MV-4-11 (cell line): ENCODE data around the gene CD22.

Experiments
- DNase-seq: peaks from one replicate; lab custom pipeline; 2025; lab: John Stamatoyannopoulos, UW

CD22 gene

DNA sequence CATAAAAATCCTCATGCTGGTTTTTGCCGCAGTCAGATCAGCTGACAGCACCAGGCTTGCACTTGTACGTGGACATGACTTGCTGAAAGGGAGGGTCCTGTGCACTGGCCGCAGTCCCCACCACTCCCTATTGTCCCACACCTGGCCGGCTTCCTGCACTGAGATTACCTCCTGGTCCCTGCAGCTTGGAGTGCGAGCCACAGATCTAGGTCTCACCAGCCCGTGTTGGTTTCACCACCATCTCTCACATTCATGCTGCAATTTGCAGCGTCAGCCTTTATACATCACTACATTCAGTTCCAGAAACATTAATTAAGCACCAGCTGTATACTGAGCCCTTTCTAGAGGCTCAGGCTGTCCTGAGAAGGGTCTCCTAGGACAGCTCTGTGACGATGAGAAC lies 15.0 kb upstream of the CD22 start:
- no peak for DNase-seq

DNA sequence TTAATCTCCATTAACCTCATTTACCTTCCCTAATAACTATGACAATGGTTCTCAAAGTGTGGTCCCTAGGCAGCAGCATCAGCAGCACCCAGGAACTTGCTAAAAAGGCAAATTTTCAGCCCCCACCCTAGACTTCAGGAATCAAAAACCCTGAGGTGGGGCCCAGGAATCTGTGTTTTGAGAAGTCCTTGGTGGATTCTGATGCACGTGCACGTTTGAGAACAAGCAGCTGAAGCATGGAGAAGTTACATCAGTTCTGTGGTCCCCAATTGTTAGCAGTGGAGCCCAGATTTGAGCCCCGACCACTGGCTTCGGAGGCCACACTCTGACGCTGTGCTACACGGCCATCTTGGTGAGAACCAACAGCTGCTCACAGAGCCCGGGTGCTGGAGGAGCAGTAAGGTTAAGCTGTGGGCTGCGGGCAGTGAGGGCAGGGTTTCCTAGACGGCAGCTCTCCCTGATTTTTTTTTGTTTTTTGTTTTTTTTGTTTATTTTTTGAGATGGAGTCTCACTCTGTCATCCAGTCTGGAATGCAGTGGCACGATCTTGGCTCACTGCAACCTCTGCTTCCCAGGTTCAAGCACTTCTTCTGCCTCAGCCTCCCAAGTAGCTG lies 14.0 kb upstream of the CD22 start:
- no peak for DNase-seq

DNA sequence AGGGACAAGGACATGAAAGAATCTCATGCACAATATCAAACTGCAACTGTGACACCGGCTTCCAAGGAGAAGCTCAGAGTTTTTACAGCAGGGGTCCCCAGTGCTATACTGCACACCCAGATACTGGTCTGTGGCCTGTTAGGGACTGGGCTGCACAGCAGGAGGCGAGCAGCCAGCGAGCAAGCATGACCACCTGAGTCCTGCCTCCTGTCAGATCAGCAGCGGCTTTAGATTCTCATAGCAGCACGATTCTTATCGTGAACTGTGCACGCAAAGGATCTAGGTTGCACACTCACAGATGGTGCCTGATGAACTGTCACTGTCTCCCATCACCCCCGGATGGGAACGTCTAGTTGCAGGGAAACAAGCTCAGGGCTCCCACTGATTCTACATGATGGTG lies 13.1 kb upstream of the CD22 start:
- DNase-seq, result no peak

DNA sequence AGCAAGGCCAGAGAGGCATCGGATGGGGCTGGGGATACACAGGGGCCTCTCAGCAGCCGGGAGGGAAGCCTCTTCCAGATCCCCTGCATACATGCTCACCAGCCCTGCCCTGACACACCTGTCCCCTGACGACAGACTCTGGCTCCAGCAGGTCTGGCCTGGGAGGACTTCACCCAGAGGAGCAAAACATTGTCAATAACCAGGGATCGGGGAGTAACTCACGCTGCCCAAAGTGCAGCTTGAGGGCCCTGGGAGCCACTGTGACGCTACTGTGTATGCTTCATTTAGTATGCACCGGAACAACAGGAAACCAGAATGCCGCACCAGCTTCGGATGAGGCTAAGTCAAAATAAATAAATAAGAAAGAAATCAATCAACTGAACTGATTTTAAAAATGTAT lies 12.4 kb upstream of the CD22 start:
- no peak for DNase-seq

DNA sequence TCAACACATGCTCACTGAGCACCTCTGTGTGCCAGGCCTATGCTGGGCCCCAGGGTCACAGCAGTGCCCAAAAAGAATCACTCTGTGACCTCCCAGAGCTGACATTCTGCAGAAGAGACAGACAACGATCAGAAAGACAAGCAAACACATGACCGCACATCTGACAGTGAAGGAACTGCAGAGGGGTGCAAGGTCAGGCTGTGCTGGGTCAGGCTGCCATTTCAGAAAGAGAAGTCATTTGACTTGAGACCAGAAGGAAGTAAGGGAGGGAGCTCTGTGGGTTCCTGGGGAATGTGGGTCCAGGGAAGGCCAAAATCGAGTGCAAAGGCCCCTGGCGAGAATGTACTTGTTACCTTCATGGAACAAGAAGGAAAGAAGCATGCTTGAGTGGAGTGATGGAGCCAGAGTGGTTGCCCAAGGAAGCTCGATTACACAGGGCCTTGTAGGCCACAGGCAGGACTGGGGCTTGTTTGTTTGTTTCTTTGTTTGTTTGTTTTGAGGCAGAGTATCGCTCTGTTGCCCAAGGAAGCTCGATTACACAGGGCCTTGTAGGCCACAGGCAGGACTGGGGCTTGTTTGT lies 11.4 kb upstream of the CD22 start:
- no peak for DNase-seq

DNA sequence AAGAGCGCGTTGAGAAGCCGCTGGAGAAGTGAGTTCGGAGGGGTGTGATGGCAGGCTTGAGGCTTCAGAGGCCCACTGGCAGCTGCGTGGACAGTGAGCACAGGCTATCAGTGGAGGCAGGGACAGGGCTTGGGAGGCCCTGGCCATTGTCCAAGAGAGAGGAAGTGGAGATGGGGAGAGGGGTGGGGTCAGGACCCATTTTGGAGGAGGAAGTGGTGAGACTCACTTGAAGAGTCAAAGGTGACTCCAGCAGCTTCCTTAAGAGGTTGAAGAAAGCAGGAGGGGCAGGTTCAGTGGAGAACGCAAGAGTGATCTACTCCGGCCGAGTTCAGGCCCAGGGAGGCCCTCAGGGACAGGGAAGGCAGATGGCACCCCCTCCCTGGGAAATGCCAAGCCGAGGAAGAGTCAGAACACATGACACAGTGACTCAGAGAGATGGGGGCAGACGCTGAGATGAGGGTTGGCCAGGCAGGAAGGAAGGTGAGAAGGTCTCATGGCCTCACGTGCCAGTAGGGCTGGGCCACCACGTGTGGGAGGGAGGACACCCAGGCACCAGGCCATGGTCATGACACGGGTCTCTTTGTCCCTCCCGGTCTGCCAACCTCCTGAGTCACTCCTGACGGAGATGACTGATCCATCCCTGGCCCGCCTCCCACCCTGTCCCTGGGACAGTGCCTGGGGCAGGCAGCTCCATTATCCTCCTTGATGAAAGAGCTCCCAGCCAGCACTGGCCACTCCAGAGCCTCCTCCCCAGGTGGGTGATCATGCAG lies 10.1 kb upstream of the CD22 start:
- peak; percentile 50 for DNase-seq

DNA sequence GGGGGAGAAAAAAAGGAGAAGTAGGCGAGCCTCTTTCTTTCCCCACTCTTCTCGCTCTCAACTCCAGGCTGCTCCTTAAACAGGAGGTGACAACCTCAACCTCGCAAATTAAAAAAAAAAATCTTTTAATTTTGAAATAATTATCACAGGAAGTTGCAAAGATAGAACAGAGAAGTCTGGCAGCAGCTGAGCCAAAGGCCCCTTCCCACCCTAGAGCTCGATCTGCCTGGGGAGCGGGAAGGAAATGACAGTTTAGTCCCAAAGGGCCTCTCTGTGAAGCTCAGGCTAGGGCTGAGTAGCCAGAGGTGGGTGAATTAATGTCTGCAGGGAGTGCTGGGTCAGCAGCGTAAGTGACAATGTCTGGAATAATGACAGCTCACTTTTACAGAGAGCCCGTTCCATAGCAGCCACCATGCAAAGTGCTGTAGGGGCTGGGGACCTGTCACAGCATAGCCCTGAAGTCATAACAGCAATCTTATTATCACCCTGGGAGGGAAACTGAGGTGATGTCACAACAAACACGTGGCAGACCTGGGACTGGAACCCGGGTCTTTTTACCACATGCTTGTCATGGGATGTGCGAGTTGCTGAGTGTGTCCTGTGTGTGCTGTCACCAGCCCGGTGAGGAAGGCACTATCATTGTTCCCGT lies 8.8 kb upstream of the CD22 start:
- peak; percentile 54 for DNase-seq

DNA sequence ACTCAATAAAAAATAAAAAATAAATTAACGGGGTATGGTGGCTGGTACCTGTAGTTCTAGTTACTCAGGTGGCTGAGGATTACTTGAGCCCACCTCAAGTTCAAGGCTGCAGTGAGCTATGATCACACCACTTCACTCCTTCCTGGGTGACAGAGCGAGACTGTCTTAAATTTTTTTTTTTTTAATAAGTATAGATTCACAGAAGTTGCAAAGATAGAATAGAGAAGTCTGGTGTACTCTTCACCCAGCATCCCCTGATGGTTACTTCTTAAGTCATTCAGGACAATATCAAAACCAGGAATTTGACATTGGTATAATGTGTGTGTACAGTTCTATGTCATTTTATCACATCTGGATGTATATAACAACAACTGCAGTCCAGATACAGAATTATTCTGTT lies 7.7 kb upstream of the CD22 start:
- no peak for DNase-seq

DNA sequence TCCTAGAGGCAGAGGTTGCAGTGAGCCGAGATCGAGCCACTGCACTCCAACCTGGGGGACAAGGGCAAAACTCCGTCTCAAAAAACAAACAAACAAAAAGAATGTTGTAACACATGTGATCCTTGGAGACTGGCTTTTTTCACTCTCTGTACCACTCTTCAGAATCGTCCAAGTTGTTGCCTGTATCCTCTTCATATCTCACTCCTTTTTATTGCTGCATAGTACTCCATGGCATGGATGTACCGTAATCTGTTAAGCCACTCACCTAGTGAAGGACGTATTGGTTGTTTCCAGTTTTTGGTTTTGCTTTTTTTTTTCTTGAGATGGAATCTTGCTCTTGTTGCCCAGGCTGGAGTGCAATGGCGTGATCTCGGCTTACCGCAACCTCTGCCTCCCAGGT lies 7.0 kb upstream of the CD22 start:
- DNase-seq, result no peak

DNA sequence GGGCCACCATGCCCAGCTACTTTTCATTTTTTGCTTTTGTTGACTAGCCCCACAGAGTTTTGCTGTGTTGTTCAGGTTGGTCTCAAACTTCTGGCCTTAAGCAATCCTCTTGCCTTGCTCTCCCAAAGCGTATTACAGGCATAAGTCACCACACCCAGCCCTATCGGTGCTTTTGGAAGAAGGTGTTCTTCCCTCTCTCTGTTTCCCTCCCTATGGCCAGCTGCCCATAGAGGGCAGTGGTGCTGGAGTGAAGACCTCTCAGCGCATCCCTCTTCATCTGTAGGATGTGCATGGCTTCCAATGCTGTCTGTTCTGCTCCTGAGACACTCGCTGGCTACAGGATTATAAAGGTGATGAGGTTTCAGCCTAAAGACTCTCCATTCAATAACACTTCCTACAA lies 1.3 kb upstream of the CD22 start:
- DNase-seq, result peak; percentile 27

DNA sequence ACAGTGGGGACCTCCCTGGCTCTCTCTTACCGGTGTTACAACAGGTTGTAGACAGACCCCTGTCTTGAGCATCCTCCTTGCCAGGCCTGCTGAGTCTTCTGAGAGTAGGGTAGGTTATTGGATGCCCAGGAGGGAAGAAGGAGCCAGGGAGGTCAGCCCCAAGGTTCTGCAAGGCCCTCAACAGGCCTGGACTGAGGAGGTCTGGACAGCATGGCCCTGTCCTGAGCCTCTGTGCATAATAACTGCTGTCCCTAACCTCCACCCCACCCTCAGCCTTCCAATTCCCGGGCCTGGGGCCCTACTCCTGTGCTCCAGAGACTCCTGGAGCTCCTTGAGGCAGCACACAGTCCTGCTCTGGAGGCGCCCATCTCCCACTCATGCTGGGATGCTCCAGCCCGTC lies 336 bp downstream of the CD22 start:
- DNase-seq, result no peak

DNA sequence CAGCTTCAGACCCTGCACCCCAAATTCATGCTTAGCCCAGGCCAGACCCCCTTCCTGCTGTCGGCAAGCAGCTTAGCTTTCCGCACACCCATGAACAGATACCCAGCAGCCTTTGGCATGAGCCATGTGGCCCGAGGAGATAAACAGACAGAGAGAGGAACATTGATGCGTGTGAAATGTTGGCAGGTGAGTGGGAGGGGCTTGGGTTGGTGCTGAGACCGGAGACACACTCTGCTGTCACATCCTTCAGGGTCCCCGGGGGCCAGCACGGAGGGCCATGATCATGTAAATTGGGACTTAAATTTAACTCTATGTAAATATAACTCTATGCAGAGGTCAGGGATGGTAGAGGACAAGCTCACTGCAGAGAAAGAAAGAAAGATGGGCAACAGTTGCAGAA lies 1.5 kb downstream of the CD22 start:
- no peak for DNase-seq

DNA sequence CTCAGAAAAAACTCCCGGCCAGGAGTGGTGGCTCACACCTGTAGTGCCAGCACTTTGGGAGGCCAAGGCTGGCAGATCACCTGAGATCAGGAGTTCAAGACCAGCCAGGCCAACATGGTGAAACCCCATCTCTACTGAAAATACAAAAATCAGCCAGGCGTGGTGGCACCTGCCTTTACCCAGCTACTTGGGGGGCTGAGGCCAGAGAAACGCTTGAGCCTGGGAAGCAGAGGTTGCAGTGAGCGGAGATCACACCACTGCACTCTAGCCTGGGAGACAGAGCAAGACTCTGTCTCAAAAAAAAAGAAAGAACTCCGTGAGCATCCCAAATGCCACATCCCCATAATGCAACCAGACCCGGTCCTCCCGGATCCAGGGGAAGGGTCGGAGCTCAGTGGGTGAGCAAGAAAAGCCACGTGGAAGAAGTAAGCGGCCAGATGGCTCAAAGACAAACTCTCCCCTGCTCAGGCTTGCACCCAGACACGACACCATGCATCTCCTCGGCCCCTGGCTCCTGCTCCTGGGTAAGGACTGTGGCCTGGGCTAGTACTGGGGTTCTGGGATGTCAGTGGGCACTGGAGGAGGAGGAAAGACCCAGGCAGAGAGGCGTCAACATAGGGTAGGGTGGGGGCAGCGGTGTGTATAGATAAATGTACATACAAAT lies 2.7 kb downstream of the CD22 start:
- DNase-seq, result no peak

DNA sequence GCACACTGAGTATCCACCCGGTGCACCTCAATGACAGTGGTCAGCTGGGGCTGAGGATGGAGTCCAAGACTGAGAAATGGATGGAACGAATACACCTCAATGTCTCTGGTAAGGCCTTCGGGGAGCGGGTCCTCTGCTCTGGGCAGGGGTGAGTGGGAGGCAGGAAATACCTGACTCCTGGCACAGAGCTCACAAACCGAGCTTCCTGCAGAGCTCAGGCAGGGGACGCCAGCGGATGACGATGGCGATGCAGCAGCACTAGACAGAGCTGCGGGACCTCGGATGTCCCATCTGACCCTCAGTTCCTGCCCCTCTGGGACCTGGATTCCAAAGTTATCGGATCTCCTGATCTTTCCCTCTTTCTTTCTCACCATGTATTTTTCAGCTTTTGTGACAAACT lies 3.8 kb downstream of the CD22 start:
- DNase-seq, result no peak

DNA sequence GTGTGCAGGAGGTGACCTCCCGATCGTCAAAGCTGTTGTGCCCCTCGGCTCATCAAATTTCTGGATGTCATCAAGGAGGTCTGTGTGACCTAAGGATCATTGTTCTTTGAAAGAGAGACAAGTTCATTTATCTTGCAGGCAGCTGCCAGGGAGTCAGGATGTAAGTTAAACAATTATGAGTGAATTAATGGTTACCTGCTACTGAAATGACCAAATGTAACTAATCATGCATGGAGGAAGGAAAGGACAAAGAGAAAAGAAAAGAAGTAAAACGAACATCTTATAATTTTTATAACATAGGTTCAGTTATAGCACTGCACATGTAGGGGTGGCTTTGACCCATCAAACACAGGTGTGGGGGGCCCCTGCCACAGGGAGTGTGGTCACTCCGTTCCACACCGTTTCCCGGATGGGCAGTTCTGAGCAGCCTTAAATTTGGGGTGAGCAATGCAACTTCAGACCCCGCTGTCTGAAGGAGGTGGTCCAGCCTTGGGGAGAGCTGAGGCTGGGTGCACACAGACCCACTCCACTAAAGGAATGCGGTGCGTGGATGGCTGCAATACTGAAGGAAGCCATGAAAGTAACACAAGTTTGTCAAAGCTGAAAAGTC lies 5.3 kb downstream of the CD22 start:
- DNase-seq, result no peak

DNA sequence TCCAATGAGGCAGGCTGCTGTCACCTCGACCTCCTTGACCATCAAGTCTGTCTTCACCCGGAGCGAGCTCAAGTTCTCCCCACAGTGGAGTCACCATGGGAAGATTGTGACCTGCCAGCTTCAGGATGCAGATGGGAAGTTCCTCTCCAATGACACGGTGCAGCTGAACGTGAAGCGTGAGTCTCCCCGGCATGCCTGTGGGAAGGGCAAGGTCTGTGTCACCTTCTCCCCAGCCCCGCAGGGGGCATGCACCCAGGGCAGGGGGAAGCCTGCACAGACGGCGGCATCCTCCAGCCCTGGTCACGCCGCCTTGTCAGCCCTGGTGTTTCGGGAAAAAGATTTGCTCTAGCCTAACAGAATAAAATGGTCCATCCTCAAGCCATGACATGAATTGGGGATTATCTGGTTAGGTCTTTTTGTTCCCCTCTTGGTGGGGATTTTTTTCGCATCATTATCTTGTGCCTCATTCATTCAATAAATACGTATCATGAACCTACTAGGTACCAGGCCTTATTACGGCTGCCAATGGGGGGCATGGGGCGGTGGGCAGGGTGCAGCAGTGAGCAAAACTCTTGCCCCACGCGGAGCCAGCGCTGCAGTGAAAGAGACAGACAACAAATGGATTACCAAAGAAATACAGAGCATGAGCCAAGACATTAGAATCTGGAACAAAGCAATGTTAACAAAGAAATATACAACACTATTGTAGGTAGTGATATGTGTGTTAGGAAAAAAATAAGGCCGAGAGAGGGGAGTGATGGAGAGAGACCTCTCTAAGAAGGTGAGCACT lies 7.4 kb downstream of the CD22 start:
- no peak for DNase-seq

DNA sequence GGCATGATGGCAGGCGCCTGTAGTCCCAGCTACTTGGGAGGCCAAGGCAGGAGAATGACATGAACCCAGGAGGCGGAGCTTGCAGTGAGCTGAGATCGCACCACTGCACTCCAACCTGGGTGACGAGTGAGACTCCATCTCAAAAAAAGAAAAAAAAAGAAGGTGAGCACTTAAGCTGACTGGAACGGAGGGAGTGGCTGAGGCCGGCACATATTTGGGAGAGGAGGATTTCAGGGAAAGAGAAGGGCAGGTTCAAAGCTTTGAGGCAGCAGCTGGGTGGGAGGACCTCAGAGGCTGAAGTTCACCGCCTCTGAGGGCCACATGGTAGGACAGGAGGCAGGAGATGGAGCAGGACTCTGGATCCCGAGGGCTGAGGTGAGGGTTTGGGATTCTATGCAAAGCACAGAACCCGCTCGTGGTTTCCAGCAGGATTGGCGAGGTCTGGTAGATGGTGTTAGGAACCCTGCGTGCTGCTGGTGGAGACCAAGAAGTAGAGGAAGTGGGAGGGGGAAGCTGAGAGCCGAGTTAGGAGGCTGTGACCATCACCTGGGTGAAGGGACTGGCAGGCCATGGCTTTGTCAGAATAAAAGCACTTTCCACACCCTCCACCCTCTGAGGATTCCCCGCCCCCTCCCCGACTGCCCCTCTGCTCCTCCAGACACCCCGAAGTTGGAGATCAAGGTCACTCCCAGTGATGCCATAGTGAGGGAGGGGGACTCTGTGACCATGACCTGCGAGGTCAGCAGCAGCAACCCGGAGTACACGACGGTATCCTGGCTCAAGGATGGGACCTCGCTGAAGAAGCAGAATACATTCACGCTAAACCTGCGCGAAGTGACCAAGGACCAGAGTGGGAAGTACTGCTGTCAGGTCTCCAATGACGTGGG lies 8.4 kb downstream of the CD22 start:
- DNase-seq, result no peak

DNA sequence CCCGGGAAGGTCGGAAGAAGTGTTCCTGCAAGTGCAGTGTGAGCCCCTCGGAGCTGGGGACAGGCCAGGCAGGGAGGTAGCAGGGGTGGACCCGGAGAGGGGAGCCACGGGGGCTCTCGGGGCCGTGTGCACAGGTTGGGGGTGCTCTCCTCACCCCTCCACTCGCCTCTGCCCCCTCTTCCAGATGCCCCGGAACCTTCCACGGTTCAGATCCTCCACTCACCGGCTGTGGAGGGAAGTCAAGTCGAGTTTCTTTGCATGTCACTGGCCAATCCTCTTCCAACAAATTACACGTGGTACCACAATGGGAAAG lies 9.0 kb downstream of the CD22 start:
- no peak for DNase-seq

DNA sequence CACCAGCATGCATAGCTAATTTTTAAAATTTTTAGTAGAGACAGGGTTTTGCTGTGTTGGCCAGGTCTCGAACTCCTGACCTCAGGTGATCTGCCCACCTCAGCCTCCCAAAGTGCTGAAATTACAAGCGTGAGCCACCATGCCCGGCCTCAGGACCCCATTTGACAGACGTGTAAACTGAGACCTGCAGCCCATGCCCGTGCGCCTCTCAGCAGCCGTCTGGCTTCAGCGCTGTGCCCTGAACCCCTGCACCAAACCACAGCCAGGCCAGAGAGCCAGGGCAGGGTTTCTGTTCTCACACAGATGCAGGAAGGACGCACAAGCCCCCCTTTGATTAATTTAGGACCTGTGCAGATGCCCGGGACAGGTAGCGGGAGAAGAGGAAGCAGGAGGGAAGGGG lies 11.4 kb downstream of the CD22 start:
- no peak for DNase-seq

DNA sequence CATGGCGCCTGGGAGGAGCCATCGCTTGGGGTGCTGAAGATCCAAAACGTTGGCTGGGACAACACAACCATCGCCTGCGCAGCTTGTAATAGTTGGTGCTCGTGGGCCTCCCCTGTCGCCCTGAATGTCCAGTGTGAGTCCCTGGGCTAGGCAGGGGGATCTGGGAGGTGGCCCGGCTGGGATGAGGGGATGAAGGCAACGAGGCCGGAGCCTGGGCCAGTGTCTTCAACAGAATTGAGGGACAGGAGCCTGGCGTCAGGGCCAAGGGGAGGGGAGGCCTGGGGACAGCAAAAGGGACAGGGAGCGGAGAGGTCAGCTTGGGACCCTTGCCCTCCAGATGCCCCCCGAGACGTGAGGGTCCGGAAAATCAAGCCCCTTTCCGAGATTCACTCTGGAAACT lies 12.0 kb downstream of the CD22 start:
- DNase-seq, result no peak
